ENCODE measurements around the gene NT5C.
"Not testable (repeated sequence)": the region's sequence is repeated elsewhere in the genome, so short reads cannot be mapped to it uniquely, and the experiment has no call there.

NT5C gene

DNA sequence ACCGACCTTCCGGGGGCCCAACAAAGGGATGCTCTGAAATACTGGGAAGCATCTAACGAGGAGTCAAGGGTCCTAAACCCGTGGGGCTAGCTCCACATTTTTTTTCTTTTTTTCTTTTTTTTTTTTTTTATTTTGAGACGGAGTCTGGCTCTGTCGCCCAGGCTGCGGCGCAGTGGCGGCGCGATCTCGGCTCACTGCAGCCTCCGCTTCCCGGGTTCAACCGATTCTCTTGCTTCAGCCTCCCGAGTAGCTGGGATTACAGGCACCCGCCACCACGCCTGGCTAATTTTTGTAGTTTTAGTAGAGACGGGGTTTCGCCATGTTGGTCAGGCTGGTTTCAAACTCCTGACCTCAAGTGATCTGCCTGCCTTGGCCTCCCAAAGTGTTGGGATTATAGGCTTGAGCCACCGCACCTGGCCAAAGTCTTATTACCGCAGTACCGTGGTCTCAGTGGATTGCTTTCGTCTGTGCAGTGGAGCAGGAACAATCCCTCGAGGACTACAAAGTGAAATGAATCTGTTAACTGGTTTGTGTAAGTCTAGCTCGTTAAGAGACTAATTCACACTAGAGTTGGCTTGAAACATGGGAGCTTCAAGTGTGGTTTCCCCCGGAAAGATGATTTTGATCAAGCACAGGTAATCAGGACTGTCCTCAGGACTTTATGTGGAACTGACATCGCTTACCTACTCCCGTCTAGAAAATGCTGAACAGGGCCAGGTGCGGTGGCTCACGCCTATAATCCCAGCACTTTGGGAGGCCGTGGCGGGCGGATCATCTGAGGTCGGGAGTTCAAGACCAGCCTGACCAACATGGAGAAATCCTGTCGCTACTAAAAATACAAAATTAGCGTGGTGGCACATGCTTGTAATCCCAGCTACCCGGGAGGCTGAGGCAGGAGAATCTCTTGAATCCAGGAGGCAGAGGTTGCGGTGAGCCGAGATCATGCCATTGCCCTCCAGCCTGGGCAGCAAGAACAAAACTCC is 767 bp upstream of the NT5C start:
- H3K4me1 ChIP-seq (ENCODE audit: control insufficient read depth, insufficient read depth, low read length, poor library complexity, severe bottlenecking): peaks cover 11% of the 10 kb centered on the region
- peaks cover 15% of the 10 kb centered on the region for H3K36me3 ChIP-seq (ENCODE audit: control insufficient read depth, insufficient read depth, low read length)
- H3K27me3 ChIP-seq (replicated peaks; ENCODE audit: control insufficient read depth, insufficient read depth, low read length, poor library complexity, severe bottlenecking); H3K9me3 ChIP-seq (ENCODE audit: control insufficient read depth, low read length); DNase-seq: not testable (repeated sequence)
- peak overlapping the region; percentile 71 for H3K27ac ChIP-seq (ENCODE audit: insufficient read depth, low read length, poor library complexity, severe bottlenecking)
- H3K4me3 ChIP-seq (ENCODE audit: insufficient read depth, low read depth, low read length, poor library complexity, severe bottlenecking): peak overlapping the region; percentile 90

DNA sequence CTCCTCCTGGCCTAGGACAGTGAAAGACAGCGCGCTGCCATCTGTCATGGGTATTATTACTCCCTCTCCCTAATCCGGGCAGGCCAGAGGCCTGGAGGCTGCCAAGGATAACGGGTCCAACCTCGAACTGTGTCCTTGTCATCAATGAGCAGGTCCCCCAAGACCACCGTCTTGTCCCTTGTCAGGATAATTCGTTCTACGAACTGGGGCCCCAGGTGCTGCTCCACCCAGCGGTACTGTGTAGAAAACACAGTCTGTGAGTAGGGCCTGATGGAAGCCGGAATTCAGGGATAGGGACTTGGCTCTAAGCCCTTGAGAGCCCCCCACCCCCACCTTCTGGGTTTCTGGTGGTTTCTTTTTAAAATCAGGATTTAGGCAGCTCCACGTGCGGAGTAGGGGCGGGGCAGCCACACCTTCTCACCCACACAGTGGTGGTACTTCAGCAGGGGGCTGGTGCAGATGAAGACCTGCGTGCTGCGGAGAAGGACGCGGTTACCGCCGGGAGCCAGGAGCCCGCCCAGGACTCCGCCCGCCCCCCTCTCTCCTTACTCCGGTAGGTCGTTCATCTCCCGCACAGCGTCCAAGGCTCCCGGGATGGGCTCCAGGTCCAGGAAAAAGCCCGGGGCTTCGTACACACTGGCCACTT is 787 bp downstream of the NT5C start:
- peak overlapping the region; percentile 90 for H3K4me3 ChIP-seq (ENCODE audit: insufficient read depth, low read depth, low read length, poor library complexity, severe bottlenecking)
- peak overlapping the region; percentile 71 for H3K27ac ChIP-seq (ENCODE audit: insufficient read depth, low read length, poor library complexity, severe bottlenecking)
- H3K4me1 ChIP-seq (ENCODE audit: control insufficient read depth, insufficient read depth, low read length, poor library complexity, severe bottlenecking): peaks cover 16% of the 10 kb centered on the region
- no peak for DNase-seq
- peaks cover 14% of the 10 kb centered on the region for H3K36me3 ChIP-seq (ENCODE audit: control insufficient read depth, insufficient read depth, low read length)
- H3K9me3 ChIP-seq (ENCODE audit: control insufficient read depth, low read length): no peaks in the 10 kb centered on the region
- no peaks in the 10 kb centered on the region for H3K27me3 ChIP-seq (replicated peaks; ENCODE audit: control insufficient read depth, insufficient read depth, low read length, poor library complexity, severe bottlenecking)

DNA sequence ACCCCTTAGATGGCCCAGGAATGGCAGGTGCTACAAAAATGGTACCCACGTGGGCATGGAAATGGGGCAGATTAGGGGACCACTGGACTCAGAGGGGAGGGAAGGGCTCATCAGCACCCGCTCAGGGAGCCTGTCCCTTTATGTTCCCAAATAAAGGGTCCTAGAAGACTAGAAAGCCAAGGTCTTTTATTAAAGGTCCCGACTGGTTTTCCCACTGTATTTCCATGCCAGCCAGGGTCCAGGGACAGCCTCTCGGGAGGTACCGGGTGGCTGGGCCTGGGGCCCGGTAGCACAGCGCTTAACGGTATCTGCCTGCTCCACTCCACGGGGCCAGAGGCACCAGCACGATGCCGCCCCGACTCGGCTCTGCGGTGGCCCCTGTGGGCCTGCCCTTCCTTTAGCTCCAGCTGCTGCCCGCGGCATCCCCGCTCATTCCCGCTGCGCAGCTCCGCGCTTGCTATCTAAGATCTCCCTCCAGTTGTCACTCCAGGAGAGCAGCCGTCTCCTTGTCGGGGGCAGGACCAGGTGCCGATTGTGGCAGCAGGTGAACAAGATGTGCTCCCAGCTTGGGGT is 1.4 kb downstream of the NT5C start:
- H3K27me3 ChIP-seq (replicated peaks; ENCODE audit: control insufficient read depth, insufficient read depth, low read length, poor library complexity, severe bottlenecking): no peaks in the 10 kb centered on the region
- H3K27ac ChIP-seq (ENCODE audit: insufficient read depth, low read length, poor library complexity, severe bottlenecking): peak overlapping the region; percentile 71
- H3K9me3 ChIP-seq (ENCODE audit: control insufficient read depth, low read length): no peaks in the 10 kb centered on the region
- H3K36me3 ChIP-seq (ENCODE audit: control insufficient read depth, insufficient read depth, low read length): peaks cover 8% of the 10 kb centered on the region
- H3K4me3 ChIP-seq (ENCODE audit: insufficient read depth, low read depth, low read length, poor library complexity, severe bottlenecking): peak overlapping the region; percentile 90
- no peak for DNase-seq
- H3K4me1 ChIP-seq (ENCODE audit: control insufficient read depth, insufficient read depth, low read length, poor library complexity, severe bottlenecking): peaks cover 20% of the 10 kb centered on the region

DNA sequence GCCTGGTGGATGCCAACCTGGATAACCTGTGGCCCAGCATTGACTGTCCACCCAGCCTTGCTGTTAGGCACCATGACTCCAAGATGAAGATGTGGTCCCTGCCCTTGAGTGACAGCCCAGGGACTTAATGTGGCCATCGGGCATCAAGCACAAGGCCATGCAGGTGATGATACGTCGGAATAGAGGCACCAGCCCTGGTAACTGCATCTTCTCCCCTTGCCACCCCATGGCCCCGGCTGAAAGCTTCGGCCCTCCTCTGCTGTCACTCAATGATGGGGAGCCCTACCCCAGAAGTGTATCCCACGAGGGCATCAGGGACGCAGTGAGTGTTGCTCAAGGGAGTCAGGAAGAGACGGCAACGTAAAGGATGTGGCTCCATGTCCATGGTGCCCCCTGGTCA is 2.0 kb downstream of the NT5C start:
- H3K4me1 ChIP-seq (ENCODE audit: control insufficient read depth, insufficient read depth, low read length, poor library complexity, severe bottlenecking): peaks cover 26% of the 10 kb centered on the region
- H3K27me3 ChIP-seq (replicated peaks; ENCODE audit: control insufficient read depth, insufficient read depth, low read length, poor library complexity, severe bottlenecking): no peaks in the 10 kb centered on the region
- no peak overlapping the region for H3K27ac ChIP-seq (ENCODE audit: insufficient read depth, low read length, poor library complexity, severe bottlenecking)
- H3K4me3 ChIP-seq (ENCODE audit: insufficient read depth, low read depth, low read length, poor library complexity, severe bottlenecking): no peak overlapping the region
- peaks cover 8% of the 10 kb centered on the region for H3K36me3 ChIP-seq (ENCODE audit: control insufficient read depth, insufficient read depth, low read length)
- DNase-seq: no peak
- no peaks in the 10 kb centered on the region for H3K9me3 ChIP-seq (ENCODE audit: control insufficient read depth, low read length)

DNA sequence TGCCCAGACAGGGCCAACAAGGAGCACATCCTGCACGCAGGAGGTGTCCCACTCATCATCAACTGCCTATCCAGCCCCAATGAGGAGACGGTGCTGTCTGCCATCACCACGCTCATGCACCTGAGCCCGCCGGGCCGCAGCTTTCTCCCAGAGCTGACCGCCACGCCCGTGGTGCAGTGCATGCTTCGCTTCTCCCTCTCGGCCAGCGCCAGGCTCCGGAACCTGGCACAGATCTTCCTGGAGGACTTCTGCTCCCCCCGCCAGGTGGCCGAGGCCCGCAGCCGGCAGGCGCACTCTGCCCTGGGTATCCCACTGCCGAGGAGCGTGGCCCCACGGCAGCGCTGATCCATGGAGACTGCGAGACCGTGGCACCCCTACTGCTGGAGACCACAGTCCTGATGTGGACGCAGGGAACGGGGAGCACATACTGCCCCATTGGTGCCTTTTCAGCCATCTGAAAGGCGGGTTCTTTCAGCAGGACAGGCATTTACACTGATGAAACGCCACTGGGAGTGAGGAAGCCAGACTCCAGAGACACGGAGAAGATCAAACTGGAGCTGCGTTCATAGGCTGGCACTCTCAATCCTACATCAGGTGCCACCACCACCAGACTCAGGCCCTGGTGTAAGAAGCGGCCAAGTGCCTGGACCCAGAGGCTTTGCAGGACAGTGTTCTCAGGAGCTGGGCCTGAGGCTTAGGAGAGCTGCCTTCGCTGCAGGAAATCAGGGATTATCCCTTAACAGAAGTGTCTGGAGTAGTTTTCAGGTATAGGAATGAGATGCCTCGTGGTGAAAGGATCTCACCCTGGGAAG is 2.6 kb downstream of the NT5C start:
- H3K27ac ChIP-seq (ENCODE audit: insufficient read depth, low read length, poor library complexity, severe bottlenecking): no peak overlapping the region
- no peak for DNase-seq
- H3K27me3 ChIP-seq (replicated peaks; ENCODE audit: control insufficient read depth, insufficient read depth, low read length, poor library complexity, severe bottlenecking): no peaks in the 10 kb centered on the region
- no peaks in the 10 kb centered on the region for H3K9me3 ChIP-seq (ENCODE audit: control insufficient read depth, low read length)
- H3K4me3 ChIP-seq (ENCODE audit: insufficient read depth, low read depth, low read length, poor library complexity, severe bottlenecking): no peak overlapping the region
- peaks cover 33% of the 10 kb centered on the region for H3K4me1 ChIP-seq (ENCODE audit: control insufficient read depth, insufficient read depth, low read length, poor library complexity, severe bottlenecking)
- H3K36me3 ChIP-seq (ENCODE audit: control insufficient read depth, insufficient read depth, low read length): peaks cover 8% of the 10 kb centered on the region

DNA sequence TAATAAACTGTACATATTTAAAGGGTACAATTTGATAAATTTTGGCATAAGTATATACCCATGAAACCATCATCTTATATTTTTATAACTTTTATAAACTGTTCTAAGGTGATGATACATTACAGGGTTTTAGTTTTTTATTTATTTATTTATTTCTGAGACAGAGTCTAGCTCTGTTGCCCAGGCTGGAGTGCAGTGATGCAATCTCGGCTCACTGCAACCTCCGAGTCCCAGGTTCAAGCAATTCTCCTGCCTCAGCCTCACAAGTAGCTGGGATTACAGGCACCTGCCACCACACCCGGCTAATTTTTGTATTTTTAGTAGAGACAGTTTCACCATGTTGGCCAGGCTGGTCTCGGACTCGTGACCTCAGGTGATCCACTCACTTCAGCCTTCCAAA is 3.6 kb downstream of the NT5C start:
- H3K27ac ChIP-seq (ENCODE audit: insufficient read depth, low read length, poor library complexity, severe bottlenecking); H3K9me3 ChIP-seq (ENCODE audit: control insufficient read depth, low read length); H3K4me3 ChIP-seq (ENCODE audit: insufficient read depth, low read depth, low read length, poor library complexity, severe bottlenecking); H3K27me3 ChIP-seq (replicated peaks; ENCODE audit: control insufficient read depth, insufficient read depth, low read length, poor library complexity, severe bottlenecking); H3K36me3 ChIP-seq (ENCODE audit: control insufficient read depth, insufficient read depth, low read length); DNase-seq: not testable (repeated sequence)
- H3K4me1 ChIP-seq (ENCODE audit: control insufficient read depth, insufficient read depth, low read length, poor library complexity, severe bottlenecking): peaks cover 37% of the 10 kb centered on the region

DNA sequence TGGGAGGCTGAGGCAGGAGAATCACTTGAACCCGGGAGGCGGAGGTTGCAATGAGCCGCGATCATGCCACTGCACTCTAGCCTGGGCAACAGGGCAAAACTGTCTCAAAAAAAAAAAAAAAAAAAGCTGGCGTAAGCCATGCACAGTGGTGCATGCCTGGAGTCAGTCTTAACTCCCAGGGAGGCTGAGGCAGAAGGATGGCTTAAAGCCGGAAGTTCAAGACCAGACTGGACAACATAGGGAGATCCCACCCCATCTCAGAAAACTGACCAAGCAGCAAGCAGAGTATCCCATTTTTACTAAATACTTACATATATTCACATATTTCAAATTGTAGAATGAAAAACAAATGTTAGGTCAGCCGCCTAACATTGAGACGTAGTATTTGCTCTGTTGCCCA is 4.6 kb downstream of the NT5C start:
- Histone ChIP-seq H3K4me3 (ENCODE audit: insufficient read depth, low read depth, low read length, poor library complexity, severe bottlenecking) (no peak overlapping the region), H3K27ac (ENCODE audit: insufficient read depth, low read length, poor library complexity, severe bottlenecking) (no peak overlapping the region), H3K27me3 (replicated peaks; ENCODE audit: control insufficient read depth, insufficient read depth, low read length, poor library complexity, severe bottlenecking) (no peaks in the 10 kb centered on the region), H3K36me3 (ENCODE audit: control insufficient read depth, insufficient read depth, low read length) (peaks cover 8% of the 10 kb centered on the region), H3K4me1 (ENCODE audit: control insufficient read depth, insufficient read depth, low read length, poor library complexity, severe bottlenecking) (peaks cover 37% of the 10 kb centered on the region), H3K9me3 (ENCODE audit: control insufficient read depth, low read length) (no peaks in the 10 kb centered on the region)
- no peak for DNase-seq

DNA sequence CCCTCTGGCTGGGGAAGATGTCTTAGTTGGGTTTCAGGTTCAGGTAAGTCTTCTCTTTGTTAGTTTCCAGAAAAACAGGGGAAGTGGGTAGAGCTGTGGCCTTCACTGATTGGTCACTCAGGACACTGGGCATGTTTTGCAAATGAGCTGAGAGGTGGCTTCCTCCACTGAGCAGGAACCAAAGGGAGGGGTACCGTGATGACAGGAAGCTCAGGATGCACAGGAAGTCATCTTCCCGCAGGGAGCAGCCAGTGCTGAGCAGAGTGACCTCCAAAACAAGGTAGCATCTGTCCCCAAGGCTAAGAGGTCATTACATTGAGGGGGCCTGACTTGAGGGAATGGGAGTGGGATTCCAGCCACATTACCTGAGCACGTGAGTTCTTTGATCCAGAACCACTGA is 5.6 kb downstream of the NT5C start:
- Histone ChIP-seq H3K27ac (ENCODE audit: insufficient read depth, low read length, poor library complexity, severe bottlenecking) (no peak overlapping the region), H3K9me3 (ENCODE audit: control insufficient read depth, low read length) (no peaks in the 10 kb centered on the region), H3K36me3 (ENCODE audit: control insufficient read depth, insufficient read depth, low read length) (peaks cover 11% of the 10 kb centered on the region), H3K27me3 (replicated peaks; ENCODE audit: control insufficient read depth, insufficient read depth, low read length, poor library complexity, severe bottlenecking) (no peaks in the 10 kb centered on the region), H3K4me1 (ENCODE audit: control insufficient read depth, insufficient read depth, low read length, poor library complexity, severe bottlenecking) (peaks cover 37% of the 10 kb centered on the region), H3K4me3 (ENCODE audit: insufficient read depth, low read depth, low read length, poor library complexity, severe bottlenecking) (no peak overlapping the region)
- no peak for DNase-seq

DNA sequence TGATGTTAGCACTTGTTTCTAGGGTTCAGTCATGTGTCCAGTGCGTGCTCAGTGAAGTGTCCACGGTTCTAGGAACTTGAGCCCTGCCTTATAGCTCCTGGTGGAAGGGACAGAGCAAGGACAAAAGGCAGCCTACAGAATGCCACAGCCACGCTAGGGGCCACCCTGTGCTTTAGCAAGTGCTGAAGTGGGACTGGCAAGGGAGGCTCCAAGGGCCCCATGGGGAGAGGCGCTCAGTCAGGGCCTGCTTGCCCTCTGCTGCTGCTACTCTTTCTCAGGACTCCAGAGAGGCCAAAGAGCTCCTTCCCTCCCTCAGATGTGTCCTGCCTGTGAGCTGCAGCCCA is 6.8 kb downstream of the NT5C start:
- Histone ChIP-seq H3K4me3 (ENCODE audit: insufficient read depth, low read depth, low read length, poor library complexity, severe bottlenecking) (no peak overlapping the region), H3K4me1 (ENCODE audit: control insufficient read depth, insufficient read depth, low read length, poor library complexity, severe bottlenecking) (peaks cover 26% of the 10 kb centered on the region), H3K27me3 (replicated peaks; ENCODE audit: control insufficient read depth, insufficient read depth, low read length, poor library complexity, severe bottlenecking) (no peaks in the 10 kb centered on the region), H3K36me3 (ENCODE audit: control insufficient read depth, insufficient read depth, low read length) (peaks cover 12% of the 10 kb centered on the region), H3K9me3 (ENCODE audit: control insufficient read depth, low read length) (no peaks in the 10 kb centered on the region), H3K27ac (ENCODE audit: insufficient read depth, low read length, poor library complexity, severe bottlenecking) (peak overlapping the region; percentile 37)
- DNase-seq: no peak

Measured in effector memory CD4-positive, alpha-beta T cell (primary cell).